ENCODE measurements around the gene SLC35G2.

DNA sequence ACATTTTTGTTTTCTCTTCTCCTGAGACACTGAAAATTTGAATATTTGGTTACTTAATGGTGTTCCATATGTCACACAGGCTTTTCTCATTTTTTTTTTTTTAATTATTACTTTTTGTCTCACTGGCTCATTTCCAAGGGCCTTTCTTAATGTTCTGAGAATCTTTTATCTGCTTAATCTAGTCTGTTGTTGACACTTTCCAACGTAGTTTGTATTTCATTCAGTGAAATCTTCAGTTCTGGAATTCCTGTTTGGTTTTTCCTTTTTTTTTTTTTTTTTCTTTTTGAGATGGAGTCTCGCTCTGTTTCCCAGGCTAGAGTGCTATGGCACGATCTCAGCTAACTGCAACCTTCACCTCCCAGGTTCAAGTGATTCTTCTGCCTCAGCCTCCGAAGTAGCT is 85.8 kb downstream of the SLC35G2 start:
- TF ChIP-seq, protein P1, sequence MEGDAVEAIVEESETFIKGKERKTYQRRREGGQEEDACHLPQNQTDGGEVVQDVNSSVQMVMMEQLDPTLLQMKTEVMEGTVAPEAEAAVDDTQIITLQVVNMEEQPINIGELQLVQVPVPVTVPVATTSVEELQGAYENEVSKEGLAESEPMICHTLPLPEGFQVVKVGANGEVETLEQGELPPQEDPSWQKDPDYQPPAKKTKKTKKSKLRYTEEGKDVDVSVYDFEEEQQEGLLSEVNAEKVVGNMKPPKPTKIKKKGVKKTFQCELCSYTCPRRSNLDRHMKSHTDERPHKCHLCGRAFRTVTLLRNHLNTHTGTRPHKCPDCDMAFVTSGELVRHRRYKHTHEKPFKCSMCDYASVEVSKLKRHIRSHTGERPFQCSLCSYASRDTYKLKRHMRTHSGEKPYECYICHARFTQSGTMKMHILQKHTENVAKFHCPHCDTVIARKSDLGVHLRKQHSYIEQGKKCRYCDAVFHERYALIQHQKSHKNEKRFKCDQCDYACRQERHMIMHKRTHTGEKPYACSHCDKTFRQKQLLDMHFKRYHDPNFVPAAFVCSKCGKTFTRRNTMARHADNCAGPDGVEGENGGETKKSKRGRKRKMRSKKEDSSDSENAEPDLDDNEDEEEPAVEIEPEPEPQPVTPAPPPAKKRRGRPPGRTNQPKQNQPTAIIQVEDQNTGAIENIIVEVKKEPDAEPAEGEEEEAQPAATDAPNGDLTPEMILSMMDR (optimal IDR thresholded peaks at IDR 0.05 in 1 of 3, IDR thresholded peaks at IDR 0.05 in 1 of 3, conservative IDR thresholded peaks at IDR 0.05 in 1 of 3; ENCODE audit: extremely low read depth in 1 of 3, insufficient read depth in 2 of 3, low read length in 3 of 3) = no peak
- no peak for TF ChIP-seq EZH2 (IDR thresholded peaks at IDR 0.05; ENCODE audit: low read length)
